Right atrium auricular region (tissue), 2 donors: ENCODE results near the gene ARSJ. TPM values are rescaled to one million over a fixed set of nuclear protein-coding genes. Genes with fewer than 3 reads are reported as not detected.

Experiments used
- DNase-seq: peaks from one replicate; pipeline ENCODE4 v3.0.0-alpha.2; 2019; ENCODE audit warnings: low spot score
- H3K27ac ChIP-seq, 2 donors: fragments of 200-600 bp; sonication (generic); 1 replicate in 1 of 2; 2 replicates in 1 of 2; pipeline ENCODE4 v1.5.1; 2016 to 2019
- H3K27me3 ChIP-seq, 2 donors: fragments of 200-600 bp; sonication (generic); one replicate each; pipeline versions ENCODE4 v1.5.1 to v1.6.0; 2017 to 2019
- H3K36me3 ChIP-seq: fragments of 200-600 bp; sonication (generic); one replicate; pipeline ENCODE4 v1.5.1; 2016
- H3K4me1 ChIP-seq, 2 donors: fragments of 200-600 bp; sonication (generic); one replicate each; pipeline versions ENCODE4 v1.5.1 to v1.6.0; 2017 to 2019
- H3K4me3 ChIP-seq, 2 donors: fragments of 200-600 bp; sonication (generic); 1 replicate in 1 of 2; 2 replicates in 1 of 2; pipeline ENCODE4 v1.5.1; 2017 to 2019; ENCODE audit warnings: mild to moderate bottlenecking in 1 of 2, moderate library complexity in 1 of 2
- H3K9me3 ChIP-seq, 2 donors: fragments of 200-600 bp; sonication (generic); one replicate each; pipeline ENCODE4 v1.5.1; 2019
- total RNA-seq, 2 donors: library from RNA; depleted of rRNA; stranded (reverse); fragments of >200 nt; gene quantifications; one replicate each; pipeline ENCODE4 v1.1.0, GENCODE V29; 2016
- TF ChIP-seq, protein P1 (sequence below), 2 donors: fragments of 200-600 bp; sonication (generic); IDR thresholded peaks; one replicate each; pipeline ENCODE4 v1.5.1; 2019; ENCODE audit warnings: antibody characterized with exemption in 2 of 2

ARSJ gene
- total RNA-seq, 2 donors from 2014 or later, result 3.8 to 5.6 TPM

- H3K27ac ChIP-seq, result peak overlapping the region in 1 of 2 donors; percentile 2
- H3K4me1 ChIP-seq, result peaks cover 0 to 14% of the 10 kb centered on the region in 2 donors
- peak overlapping the region; percentile 12 to 57 for H3K4me3 ChIP-seq
- DNase-seq, result no peak
- no peaks in the 10 kb centered on the region for H3K36me3 ChIP-seq
- TF ChIP-seq, protein P1, sequence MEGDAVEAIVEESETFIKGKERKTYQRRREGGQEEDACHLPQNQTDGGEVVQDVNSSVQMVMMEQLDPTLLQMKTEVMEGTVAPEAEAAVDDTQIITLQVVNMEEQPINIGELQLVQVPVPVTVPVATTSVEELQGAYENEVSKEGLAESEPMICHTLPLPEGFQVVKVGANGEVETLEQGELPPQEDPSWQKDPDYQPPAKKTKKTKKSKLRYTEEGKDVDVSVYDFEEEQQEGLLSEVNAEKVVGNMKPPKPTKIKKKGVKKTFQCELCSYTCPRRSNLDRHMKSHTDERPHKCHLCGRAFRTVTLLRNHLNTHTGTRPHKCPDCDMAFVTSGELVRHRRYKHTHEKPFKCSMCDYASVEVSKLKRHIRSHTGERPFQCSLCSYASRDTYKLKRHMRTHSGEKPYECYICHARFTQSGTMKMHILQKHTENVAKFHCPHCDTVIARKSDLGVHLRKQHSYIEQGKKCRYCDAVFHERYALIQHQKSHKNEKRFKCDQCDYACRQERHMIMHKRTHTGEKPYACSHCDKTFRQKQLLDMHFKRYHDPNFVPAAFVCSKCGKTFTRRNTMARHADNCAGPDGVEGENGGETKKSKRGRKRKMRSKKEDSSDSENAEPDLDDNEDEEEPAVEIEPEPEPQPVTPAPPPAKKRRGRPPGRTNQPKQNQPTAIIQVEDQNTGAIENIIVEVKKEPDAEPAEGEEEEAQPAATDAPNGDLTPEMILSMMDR (IDR thresholded peaks at IDR 0.05), result no peak
- no peaks in the 10 kb centered on the region for H3K27me3 ChIP-seq
- no peaks in the 10 kb centered on the region for H3K9me3 ChIP-seq
Measured at GRCh38 chr4:113976741-113977525, 2.5 kb downstream of the ARSJ start.

DNA sequence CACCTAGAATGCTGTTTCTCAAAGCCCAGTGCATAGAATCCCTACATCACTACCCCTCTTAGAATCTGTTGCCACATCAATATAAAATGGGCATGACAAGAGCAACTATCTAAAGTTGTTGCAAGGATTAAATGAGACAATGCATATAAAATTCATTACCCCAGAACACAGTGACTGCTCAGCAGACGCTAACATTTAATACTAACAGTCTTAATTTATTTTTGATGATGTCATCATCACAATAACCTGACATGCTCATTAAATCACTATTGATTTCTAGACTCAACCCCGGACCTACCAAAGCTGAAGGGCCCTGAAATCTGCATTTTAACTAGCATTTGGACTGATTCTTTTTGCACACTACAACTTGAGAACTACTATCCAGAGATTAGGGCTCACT is 3.9 kb downstream of the ARSJ start:
- no peak overlapping the region for H3K4me3 ChIP-seq
- no peak overlapping the region for H3K27ac ChIP-seq

GRCh38 chr4:113974467-113974866 is 5.0 kb downstream of the ARSJ start:
- peaks cover 0 to 14% of the 10 kb centered on the region in 2 donors for H3K4me1 ChIP-seq
- H3K4me3 ChIP-seq, result no peak overlapping the region
- TF ChIP-seq, protein P1 (IDR thresholded peaks at IDR 0.05), result no peak
- H3K36me3 ChIP-seq, result no peaks in the 10 kb centered on the region
- no peaks in the 10 kb centered on the region for H3K9me3 ChIP-seq
- no peak overlapping the region for H3K27ac ChIP-seq
- no peak for DNase-seq
- H3K27me3 ChIP-seq, result no peaks in the 10 kb centered on the region

More for the DNA sequence above, 3.9 kb downstream of the ARSJ start:
- Histone ChIP-seq H3K36me3 (no peaks in the 10 kb centered on the region), H3K4me1 (peaks cover 0 to 14% of the 10 kb centered on the region in 2 donors), H3K27me3 (no peaks in the 10 kb centered on the region), H3K9me3 (no peaks in the 10 kb centered on the region)
- TF ChIP-seq, protein P1 (IDR thresholded peaks at IDR 0.05), result no peak
- no peak for DNase-seq

DNA sequence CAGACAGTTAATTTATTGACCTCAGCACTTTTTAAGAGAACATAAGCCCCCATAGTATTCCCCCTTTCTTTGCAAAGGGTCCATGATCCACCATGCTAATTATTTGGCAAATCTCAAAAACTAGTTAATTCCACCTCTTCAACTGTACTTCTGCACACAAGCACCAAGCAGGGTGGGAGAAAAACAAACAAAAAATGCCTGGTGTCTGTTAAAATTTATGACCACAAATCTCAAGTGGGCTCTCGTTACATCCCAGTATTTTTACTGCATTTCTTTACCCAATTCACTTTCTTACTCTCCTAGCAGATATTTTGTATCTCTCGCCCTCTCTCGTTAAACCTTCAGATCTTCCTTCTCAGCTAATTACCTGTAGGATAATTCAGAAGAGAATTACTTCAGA is 6.1 kb downstream of the ARSJ start:
- Histone ChIP-seq H3K36me3 (no peaks in the 10 kb centered on the region), H3K27ac (no peak overlapping the region), H3K27me3 (no peaks in the 10 kb centered on the region), H3K4me3 (no peak overlapping the region), H3K9me3 (no peaks in the 10 kb centered on the region), H3K4me1 (peaks cover 0 to 11% of the 10 kb centered on the region in 2 donors)
- TF ChIP-seq, protein P1 (IDR thresholded peaks at IDR 0.05), result no peak
- no peak for DNase-seq

GRCh38 chr4:113972781-113973180 is 6.7 kb downstream of the ARSJ start:
- no peaks in the 10 kb centered on the region for H3K9me3 ChIP-seq
- TF ChIP-seq, protein P1 (IDR thresholded peaks at IDR 0.05), result no peak
- no peak overlapping the region for H3K4me3 ChIP-seq
- H3K4me1 ChIP-seq, result peaks cover 0 to 11% of the 10 kb centered on the region in 2 donors
- no peaks in the 10 kb centered on the region for H3K36me3 ChIP-seq
- no peaks in the 10 kb centered on the region for H3K27me3 ChIP-seq
- no peak overlapping the region for H3K27ac ChIP-seq
- DNase-seq, result no peak
